OCI-M1 (cell line): ENCODE results near the gene FAM118B.
"Not testable (repeated sequence)": the region's sequence is repeated elsewhere in the genome, so short reads cannot be mapped to it uniquely, and the experiment has no call there.

Experiments used
- DNase-seq: peaks from one replicate; lab custom pipeline; 2025; lab: John Stamatoyannopoulos, UW

Gene FAM118B

DNA sequence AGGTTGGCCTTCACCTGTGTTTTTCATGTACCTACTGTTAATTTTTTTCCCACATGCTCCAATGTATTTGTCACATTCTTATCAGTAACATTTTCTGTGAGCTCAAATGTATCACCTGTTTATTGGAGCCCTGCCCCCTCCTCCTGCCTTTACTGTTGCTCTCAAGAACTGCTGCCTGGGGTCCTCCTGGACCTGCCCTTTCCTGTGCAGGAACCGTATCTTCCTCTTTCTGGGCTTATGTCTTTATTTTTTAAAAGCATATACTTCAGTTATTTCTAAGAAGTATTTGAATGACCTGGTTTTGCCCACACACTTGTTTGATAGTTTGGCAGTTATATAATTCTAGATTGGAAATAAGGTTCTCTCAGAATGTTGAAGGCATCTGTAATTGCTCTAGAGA is 5.9 kb downstream of the FAM118B start:
- no peak for DNase-seq

DNA sequence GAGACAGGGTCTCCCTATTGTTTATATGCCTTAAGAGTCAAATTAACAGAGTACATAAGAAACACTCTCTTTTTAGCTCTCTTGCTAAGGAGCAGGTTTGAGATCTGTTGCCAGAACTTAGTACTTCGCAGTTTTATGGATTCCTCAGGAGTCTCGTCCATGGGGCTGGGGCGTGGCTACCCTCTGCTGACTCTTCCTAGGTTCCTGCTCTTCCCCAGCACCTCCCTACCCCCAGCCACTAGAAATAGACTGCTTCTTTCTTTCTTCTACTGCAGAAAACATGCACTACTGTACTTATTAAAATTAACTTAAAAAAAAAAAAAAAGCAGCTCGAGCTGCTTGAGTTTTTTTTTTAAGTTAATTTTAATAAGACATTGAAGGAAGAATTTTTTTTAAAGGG is 8.0 kb downstream of the FAM118B start:
- no peak for DNase-seq

DNA sequence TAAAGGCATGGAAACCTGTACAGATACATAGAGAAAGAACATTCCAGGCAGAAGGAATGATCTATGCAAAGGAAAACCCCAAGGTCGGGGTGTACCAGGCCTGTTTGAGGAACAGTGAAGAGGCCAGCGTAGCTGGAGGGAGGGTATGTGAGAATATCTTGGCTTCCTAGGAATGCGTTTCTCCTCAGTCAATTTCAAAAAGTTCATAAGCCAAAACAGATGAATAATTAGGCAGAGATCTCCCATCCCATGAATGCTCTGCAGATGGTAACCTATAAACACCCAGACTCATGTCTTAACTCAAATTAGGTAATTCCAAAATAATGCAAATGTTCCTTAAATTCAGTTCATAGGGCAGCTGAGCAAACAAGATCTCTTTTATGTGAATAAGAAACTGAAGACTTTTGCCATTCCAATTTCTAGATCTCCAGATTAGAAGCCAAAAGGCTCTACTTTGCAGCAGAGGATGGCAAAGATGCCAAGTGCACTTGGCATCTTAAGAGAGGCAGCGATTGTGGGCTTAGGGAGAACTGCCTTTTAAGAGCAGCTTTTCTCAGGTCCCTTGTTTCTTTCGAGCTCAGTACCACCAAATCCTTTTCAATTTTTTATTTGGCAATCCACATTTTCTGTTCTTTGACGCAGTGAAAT is 13.2 kb downstream of the FAM118B start:
- DNase-seq, result no peak

DNA sequence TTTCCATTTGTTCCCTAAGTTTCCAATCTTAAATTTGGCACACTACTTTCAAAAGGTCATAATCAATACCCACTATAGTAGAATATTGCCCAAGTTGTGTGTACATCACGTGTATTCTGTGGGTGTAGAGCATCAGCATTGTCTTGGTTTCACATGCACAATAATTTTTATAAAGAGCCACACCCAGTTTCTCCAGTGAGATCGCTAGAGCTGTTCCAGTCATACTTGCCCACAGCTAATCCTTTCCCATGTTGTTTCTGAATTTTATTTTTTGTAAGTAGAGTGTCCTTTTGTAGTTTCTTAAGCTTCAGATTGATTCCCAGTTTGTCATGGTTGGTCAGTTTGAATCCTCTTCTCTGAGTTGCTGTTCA is 13.7 kb downstream of the FAM118B start:
- no peak for DNase-seq

DNA sequence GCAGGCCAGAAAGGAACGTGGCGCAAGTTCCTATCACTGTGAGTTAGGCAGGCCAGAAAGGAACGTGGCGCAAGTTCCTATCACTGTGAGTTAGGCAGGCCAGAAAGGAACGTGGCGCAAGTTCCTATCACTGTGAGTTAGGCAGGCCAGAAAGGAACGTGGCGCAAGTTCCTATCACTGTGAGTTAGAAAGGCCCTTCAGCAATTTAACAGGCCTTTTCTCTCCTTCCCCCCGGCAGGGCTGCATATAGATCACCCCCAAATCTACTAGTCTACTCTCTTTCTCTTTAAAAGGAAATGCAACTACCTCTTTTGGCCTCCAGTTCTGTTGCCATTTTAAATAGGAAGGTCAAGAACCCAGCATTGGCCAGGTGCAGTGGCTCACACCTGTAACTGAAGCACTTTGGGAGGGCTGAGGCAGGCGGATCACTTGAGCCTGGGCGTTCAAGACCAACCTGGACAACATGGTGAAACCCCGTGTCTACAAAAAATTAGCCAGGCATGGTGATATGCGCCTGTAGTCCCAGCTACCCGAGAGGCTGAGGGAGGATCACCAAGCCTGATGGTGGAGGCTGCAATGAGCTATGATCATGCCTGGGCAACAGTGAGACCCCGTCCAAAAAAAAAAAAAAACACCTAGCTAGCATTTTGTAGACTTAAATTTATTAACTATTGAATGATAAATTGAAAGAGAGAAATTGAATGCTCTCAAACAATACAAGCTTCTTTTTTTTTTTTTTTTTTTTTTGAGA is 14.9 kb downstream of the FAM118B start:
- no peak for DNase-seq

DNA sequence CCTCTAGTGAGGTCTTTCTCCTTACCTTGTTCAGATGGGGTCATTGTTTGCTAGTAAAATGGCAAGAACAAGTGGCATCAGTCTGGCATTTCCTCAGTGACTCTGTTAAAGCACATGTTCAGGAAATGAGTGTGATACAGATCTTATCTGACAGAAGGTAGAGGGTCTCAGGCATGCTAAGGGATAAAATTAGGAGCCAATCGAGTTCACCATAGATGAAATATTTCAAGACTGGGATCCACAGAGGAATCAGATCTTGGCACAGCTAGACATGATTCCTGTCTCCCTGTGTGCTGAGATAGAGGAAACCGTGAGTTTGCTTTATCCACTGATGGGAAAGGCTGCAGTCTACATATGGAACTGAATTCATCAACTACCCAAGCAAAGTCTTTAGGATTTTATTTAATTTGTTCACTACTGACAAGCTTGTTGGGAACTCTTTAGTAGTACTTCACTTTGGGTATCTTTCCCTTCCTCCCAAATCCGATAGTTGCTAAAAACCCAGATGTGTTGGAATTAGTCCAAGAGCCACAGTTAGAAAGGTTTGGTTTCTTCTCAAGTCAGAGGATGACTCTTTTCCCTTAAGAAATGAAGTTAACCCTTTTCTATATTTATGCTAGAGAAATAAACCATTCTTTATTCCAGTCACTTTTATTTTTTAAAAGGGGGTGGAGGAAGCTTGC is 18.4 kb downstream of the FAM118B start:
- no peak for DNase-seq

DNA sequence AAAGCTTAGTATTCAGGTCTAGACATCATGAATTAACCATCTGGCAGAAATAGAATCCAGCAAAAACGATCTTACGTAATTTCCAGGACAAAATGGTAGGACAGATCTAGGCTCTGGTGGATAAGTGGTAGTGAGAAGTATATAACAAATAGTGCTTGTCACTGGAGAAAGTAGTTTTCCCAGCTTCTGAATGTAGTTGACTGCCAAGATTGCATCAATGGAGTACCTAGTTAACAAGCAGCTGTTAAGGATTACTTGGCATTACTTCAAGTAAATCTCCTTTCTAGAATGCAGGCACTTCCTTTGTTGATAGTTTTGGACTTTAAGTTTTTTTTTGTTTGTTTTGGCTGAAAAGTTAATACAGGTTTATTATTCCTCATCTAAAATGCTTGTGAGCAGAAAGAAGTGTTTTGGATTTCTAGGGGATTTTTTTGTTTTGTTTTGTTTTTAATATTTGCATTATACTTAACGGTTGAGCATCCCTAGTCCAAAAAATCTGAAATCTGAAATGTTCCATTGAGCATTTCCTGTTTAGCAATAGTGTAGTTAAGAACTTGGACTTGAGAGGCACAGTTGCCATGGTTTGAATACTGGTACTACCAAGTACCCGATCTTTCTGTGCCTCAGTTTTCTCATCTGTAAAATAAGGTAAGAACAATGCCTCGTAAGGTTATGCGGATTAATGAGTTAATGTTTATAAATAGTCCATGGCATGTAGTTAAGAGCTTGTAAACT is 20.3 kb downstream of the FAM118B start:
- no peak for DNase-seq

DNA sequence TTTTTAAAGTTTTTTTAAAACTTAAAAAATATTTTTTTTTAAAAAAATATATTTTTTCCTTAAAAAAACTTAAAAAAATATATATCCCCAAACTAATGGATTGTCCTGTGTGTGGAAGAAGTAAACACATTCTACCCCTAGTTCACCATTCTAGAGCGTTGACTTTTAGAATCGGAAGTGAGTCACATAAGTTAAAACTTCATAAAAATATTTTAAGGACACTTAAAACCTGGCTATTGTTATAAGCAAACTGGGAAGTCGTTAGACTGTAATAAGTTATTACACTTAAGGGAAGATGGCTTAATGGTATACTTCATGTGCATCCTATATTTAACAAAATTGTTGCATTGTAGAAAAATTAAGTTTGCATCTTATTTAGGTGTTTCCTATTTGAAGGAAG is 21.1 kb downstream of the FAM118B start:
- DNase-seq, result no peak

DNA sequence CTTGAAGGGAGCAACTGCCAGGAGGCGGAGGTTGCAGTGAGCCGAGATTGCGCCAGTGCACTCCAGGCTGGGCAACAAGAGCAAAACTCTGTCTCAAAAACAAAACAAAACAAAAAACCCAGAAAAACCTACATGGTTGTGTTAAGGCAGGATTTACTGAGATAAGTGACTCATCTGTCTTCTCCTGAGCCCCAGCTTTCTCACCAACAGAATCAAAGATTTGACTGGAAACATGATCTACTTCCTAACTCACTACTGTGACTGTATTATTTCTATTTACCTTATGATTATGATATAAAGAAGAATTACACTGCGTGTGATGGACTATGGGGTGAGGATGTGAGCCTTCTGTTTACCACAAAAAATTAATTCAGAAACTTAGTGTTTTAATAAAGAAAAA is 21.8 kb downstream of the FAM118B start:
- DNase-seq, result no peak

DNA sequence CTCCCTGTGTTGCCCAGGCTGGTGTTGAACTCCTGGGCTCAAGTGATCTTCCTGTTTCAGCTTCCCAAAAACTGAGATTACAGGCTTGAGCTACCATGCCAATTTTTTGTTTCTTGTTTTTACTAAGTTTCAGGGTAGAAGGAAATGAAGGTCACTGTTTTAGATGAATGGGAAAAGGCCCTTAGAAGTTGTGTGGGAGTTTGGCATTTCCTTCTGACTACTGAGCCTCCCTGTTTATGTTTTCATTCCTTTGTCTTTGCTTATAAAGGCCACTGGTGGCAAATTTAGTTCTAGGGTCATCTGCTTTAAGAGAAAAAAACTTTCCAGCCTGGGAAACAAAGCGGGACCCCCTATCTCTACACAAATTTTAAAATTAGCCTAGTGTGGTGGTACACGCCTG is 35.1 kb downstream of the FAM118B start:
- no peak for DNase-seq

DNA sequence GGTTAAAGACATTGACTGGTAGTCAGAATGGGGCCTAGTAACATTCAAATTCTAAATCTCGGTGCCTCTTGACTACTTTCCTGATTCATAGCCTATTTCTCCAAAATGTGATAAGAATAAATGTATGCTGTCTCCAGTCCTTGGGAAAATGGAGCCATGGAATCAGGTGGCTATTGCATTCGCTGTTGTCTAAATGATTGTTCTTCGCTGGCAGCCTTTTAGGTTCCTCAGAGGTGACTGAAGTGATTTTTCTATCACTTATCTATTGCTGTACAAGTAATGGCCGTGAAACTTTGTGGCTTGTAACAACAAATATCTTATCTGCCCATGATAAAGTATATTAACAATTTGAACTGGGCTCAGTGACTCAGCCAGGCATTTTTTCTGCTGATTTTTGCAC is 41.7 kb downstream of the FAM118B start:
- no peak for DNase-seq

DNA sequence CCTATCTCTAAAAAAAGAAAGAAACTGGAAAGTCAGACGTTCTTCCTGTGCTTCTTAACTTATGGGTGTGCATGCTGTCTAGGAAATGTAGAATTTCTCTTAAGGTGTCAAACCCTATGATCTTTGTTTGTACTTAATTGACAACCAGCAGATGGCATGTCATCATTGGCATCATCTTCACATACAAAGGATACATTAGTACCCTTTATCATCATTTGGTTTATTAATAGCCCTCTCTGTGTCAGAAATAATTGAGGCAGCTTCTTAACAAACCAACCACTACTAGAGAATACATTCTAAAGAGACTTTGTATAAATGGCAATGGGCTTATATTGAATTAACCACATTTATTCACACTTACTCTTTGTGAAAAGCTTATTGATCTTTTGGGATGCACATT is 43.2 kb downstream of the FAM118B start:
- DNase-seq, result no peak

DNA sequence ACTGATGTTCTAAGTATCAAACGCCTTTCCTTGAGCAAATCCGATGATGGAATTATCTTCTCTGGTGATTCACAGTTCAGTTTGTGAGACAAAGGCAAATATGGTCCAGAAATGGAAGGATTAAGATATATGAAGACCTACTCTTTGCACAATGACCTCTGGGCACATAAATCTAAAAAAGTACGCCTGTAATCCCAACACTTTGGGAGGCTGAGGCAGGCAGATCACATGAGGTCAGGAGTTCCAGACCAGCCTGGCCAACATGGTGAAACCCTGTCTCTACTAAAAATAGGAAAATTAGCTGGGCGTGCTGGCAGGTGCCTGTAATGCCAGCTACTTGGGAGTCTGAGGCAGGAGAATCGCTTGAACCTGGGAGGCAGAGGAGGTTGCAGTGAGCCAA is 43.9 kb downstream of the FAM118B start:
- DNase-seq, result not testable (repeated sequence)

DNA sequence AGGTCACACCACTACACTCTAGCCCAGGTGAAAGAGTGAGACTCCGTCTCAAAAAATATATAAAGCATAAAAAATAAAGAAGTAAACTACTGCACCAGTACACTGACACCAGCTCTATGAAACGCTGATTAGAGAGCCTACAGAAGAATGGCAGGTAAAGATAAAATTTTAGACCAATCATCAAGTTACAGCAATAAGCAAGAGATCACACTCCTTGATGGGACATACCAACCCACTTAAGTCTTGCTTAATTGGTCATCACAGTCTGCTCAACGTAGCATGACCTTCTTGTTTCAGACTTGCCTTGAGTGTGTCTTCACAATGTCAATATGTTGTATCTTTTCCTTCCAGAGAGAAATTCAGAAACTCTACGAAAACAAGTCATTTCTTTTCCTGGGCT is 44.6 kb downstream of the FAM118B start:
- no peak for DNase-seq

DNA sequence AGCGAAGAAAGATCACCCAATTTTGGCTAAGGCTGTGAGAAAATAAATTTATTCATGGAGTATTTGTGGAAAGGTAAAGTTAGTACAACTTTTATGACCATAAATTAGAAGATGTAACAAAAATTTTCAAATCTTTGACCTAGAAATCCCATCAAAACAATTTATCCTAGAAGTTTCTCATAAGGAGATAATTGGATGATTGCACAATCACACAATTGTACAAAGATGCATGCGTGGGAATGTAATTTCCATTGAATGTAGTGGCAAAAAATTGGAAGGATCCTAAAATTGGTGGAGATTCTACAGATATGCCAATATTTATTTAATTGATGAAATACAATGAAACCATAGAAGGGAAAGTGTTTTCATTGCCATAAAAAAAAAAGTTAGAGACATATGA is 45.6 kb downstream of the FAM118B start:
- no peak for DNase-seq

DNA sequence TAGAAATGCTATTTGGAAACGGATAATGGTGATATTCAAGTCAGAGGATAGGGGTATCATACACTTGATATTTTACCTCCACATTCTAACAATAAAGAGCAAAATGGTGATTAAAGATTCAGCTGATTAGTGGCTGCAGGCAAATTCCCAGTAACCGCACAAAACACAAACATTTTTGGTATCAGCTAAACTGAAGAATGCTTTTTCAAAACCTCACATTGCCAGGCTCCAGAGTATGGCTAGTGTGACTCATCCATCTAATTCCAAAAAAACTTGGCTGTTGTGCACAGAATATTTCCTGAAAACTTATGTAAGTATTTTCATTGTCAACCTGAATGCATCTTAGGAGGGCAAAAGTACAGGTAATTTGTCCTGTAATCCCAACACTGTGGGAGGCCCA is 46.2 kb downstream of the FAM118B start:
- DNase-seq, result no peak

DNA sequence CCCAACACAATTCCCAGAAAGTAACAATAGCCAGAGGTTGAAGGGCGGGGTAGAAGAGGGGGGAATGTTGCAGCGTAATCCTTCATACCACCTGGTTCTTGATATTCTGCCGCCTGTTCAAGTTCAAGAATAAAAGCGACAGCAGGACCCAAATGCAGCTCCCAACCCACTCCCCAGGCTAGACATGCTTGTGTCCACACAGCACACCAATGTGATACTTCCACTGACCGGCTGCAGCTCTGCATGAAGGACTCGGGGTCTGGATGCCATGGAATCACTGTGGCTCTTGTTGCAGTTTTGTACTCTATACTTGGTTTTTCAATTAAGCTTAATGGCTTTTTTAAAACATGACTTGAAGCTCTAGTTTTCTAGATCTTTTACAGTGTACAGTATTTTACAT is 50.6 kb downstream of the FAM118B start:
- DNase-seq, result no peak

DNA sequence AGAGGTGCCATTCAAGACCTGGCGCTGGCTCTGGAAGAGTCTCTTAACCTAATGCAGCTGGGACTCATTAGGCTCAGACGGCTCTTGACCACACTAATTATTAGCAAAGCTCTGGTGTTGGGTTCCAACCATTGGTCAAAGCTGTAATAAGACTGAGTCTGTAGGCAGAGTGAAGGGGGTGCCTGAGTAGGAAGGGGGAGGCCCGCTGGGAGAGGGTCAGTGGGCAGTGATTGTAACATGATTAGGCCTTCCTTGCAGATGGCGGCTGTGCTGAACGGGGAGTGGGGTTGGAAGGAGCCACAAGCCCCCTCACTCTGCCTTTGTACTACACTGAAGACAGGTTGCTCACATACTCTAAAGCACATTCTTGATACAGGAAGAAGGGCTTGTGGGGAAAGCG is 51.9 kb downstream of the FAM118B start:
- DNase-seq, result no peak

DNA sequence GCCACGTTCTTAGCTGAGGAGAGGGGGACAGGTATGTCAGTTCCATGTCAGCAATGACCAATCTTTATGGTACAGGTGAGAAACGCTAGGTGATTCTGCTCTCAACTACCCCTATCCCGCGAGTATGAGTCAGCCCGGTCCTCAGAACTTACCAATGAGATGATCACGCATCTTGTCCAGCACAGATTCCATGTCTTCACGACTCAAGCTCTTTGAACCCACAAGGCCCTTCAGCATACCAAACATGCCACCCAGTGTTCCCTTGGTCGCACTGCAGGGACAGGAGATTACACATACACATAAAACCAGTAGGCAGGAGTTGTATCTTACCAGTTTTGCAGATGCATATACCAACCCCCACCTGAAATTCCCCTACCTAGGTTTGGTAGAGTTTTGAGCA is 54.2 kb downstream of the FAM118B start:
- no peak for DNase-seq

DNA sequence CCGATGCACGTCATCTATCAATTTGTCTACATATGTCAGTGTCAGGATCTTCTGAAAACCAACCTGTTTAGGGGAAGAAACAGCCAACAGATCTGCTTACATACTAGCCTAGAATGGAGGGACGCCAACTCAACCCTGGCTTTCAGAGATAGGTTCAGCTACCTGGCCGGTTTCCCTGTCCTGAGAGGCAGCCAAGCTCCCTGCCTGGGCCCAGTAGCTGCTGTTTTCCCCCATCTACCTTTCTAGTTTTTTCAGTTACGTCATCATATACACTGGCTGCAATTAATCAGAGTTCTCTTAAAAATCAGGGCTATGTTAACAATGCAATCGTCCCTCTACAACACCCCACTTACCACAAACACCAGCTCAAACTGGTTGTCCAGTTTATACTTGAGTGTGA is 56.1 kb downstream of the FAM118B start:
- DNase-seq, result no peak

DNA sequence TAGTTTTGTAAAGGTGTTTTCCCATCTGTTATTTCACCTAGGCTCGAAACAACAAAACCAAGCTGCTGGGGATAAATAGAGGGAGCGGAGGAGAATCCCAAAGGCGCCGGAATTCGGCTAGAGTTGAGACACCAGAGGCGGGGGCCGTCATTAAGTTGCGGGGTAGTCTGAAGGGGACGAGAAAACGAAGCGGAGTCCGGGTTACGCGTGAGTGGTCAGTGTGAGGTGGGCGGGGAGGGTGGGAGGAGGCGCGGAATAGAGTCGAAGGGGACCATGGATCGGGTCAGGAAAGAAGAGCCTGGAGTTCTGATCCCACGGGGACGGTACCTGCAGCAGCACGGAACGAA is 56.8 kb downstream of the FAM118B start:
- DNase-seq, result no peak

DNA sequence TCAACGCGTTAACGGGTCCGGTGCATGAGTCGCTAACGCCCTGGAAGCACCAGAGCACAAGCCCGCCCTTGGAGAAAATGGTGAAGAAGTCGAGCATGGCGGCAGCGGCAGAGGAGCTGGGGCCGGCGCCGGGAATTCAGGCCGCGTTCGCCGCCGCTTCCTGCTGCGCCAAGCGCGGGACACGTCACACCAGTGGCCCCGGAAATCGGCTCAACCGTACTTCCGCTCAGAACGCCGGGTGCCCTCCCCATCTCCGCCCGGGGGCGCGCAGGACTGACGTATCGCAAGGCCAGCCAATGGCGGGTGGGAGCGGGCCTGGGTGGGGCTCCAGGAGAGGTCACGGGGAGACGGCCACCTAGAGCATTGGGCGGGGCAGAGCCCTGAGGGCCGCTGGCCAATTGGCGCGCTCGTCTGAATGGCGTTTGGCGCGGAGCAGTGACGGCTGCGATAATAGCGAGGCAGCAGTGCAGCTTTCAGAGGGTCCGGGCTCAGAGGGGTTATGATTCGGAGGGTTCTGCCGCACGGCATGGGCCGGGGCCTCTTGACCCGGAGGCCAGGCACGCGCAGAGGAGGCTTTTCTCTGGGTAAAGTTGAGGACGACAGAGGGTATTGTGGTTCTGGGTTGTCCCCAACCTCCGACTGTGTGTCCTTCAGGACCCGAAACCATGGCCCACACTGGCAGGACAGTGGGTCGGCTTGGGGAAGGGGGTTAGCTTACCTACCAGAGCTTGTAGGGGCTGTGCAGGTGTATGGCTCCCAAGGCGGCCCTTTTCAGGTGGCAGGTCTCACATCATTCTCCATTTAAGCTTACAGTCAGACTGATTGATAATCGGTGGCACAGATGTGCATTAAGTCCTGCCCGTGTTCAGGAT is 57.4 kb downstream of the FAM118B start, which contains the start of the genes FOXRED1 and SRPRA:
Gene FOXRED1 (plus strand): TSS at position 447 of the 872 bp plus-strand sequence. CDS start 53 bp downstream, at position 500.
Gene SRPRA (minus strand): TSS at position 188 of the 872 bp plus-strand sequence. CDS start 91 bp downstream, at position 97.
- DNase-seq, result peak; percentile 100
